ENCODE results near the gene ADAMTS2.

ADAMTS2 gene

DNA sequence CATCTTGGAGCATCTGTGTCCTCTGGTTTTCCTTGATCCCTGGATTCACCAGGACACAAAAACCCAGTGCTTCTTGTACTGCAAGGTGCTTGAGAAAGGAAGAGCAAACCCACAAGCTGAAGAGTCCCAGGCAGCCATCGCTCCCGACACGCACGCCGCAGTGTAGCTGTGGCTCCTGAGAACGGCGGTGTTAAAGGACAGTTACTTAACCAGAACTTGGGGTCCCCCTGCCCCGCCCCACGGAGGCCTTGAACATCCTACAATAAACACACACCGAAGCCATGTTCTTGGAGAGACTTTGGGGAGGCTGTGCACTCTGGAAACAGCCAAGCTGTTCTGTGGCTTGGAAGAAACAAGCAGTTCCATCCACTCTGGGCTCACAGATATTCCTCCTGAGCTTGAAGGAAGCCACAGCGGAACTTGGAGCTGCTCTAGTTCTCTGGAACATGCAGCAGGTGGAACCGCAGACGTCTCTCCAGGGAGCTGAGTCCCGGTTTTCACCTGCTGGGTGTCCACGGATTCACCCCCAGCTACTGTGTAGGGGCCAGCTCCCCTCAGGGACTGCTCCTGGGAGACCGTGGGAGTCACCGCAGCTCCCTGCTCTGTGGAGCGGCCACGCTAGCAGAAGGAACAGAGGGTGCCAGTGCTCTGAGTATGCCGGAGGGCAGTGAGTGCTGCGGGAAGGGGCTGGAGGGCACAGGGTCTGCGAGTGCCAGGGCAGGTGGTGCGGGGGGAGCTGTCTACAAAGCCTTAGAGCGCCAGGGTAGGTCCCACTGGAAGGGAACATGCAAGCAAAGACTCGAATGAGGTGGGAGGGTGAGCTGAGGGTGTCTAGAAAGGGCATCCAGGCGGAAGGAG, 107.3 kb downstream of the ADAMTS2 start:
- in situ Hi-C loops (cut with HindIII; ENCODE audit: low sequenced_read_pairs), result no loop called here

DNA sequence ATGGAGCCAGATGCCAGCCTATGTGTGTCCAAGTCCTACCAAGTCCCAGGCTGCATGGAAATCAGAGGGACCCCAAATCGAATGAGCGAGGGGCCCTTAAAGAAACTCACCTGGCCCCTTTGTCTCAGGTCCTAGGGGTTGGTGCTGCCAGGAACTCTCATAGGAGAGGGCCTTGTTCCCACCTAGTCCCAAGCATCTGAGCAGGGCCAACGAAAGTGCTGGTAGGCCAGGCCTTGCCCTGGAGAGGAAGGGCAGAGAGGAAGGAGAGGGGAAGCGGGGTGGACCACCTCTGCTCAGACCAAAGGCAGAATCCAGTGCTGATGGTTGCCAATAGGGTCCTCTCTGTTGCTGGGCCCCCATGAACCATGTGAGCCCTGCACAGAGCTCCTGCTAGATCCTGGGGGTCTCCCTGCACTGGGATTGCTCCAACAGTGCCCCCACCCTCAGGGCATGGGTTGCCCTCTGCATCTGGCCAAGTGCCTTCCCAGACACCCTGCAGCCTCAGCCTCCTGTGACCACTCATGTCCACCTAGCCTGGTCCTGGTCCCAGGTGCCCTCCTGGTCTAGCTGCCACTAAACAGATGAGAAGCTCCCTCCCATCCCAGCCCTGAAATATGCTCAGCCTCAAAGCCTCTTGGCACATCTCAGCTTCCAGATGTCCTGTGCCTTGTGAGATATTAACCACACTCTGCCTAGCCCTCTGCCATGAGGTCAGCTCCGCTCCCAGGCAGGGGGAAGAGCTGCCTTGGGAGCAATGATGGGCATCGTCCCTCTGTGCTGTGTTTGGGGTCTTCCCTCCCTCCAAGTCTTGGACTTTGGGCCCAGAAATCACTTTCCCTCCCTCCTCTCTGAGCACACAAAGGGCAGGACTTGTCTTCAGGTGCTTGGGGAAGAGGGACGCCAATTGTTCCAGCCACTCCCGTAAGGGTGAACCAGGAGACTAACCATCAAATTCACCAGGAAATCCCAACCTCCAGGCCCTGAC, 109.6 kb downstream of the ADAMTS2 start:
- in situ Hi-C loops (cut with HindIII; ENCODE audit: low sequenced_read_pairs), result no loop called here

DNA sequence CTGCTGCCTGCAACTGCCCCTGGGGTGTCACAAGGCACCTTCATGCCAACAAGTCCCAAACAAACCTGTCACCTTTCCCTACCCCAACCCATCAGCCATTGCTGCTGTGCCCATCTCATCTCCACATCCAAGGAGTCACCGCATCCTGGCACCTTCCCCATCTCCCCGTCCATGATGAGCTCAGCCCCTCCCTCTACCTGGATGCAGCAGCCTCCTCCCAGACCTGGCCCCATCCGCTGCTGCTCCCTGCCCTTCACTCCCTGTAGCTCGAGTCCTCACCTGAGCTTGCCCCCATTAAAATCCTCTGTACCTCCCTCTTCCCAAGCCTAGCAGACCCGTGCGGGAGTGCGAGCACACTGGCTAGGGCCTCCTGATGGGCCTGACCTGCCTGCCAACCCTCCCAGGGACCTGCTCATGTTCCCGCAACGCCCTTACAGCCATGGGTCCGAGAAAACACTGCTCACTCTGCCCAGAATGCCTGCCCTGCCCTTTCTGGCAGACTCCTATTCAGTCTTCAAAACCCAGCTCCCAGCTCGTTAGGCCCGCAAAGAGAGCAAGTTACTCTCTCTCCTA, 110.6 kb downstream of the ADAMTS2 start:
- in situ Hi-C loops (cut with HindIII; ENCODE audit: low sequenced_read_pairs), result no loop called here

DNA sequence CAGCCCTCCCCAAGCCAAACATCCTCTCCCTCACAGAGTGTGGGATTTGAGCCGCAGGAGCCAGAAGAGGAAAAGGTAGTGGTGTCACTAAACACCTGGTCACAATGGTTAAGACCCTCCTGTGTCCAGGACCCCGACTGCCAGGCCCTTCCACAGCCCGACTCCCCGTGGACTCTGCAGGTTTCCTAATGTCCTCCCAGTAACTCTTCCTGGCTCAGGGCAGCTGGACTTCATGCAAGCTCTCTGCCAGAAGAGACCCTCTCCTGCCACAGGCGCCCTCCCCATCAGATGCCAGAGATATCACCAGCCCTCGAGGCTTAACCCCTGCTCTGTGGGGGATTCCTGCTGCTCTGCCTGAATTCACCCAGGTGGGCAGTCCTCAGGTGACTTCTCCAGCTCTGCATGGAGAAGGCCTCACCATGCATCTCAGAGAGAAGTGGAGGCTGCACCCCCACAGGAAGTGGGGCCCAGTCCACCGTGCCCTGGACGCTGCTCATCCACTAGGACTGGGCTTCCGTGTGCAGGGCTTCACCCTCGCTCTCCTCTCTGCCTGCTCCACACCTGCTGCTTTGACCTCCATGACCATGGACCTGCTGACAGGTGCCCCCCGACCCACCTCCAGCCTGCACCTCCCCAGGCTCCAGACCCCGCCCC, 111.2 kb downstream of the ADAMTS2 start:
- in situ Hi-C loops (cut with HindIII; ENCODE audit: low sequenced_read_pairs), result no loop called here

DNA sequence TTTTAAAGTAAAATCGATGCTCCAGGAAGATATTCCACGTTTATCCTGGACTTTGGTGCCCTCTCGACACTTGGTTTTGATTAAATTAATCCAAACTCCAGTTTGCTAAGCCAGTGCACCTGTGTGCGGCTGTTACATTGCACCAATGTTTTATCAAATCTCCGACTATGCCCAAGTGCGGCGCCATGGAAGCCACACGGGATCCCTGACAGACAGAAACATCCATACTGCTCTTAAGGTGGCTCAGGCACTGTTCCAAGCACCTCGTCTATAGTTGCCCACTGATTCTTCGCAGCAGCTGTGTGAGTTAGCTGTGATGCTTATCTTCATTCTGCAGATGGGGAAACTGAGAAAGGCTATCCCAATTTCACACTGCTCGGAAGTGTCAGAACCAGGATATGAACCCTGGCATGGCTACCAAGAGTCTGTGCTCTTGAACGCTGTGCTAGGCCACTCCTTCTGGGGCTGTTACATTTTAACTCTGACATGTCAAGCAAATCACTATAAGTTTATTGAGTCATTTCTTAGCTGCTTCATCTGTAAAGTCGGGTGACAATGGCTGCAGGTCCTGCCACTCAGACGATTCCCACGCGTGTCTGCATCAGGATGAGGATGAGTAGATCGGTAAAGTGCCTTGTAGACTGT, 113.0 kb downstream of the ADAMTS2 start:
- in situ Hi-C loops (cut with HindIII; ENCODE audit: low sequenced_read_pairs), result no loop called here

DNA sequence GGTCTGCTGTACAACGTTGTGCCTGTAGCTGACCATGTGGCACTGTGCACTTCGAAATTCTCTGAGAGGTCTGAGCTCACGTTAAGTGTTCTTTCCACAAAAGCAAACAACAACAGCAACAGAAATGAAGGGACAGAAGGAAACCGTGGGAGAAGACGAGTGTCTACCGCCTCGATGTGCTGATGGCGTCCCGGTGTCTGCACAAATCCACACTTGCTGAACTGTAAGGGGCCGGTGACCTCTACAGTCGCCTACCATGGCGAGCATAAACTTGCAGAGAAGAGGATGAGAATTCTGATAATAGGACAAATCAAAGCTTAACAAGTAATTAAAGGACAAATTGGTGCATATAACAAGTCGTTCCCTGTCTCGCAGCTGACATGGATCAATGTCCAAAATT, 114.0 kb downstream of the ADAMTS2 start:
- in situ Hi-C loops (cut with HindIII; ENCODE audit: low sequenced_read_pairs), result no loop called here

DNA sequence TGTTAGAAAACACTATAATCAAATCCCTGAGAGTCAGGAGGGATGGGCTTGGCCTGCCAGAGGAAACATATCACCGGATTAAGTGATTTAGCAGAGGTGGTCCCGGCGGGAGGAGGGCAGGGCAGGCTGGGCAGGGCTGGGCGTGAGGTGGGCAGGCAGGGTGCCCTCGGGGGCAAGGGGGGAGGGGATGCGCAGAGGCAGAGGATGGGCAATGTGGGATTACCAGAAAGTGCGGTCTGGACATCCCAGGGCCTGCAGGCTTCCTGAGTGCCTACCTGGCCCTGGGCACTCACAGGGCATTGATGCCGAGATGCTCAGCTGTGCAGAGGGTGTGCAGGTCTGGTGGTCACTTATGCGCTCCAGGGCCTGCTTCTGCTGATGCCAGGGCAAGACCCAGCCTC, 115.2 kb downstream of the ADAMTS2 start:
- in situ Hi-C loops (cut with HindIII; ENCODE audit: low sequenced_read_pairs), result no loop called here

DNA sequence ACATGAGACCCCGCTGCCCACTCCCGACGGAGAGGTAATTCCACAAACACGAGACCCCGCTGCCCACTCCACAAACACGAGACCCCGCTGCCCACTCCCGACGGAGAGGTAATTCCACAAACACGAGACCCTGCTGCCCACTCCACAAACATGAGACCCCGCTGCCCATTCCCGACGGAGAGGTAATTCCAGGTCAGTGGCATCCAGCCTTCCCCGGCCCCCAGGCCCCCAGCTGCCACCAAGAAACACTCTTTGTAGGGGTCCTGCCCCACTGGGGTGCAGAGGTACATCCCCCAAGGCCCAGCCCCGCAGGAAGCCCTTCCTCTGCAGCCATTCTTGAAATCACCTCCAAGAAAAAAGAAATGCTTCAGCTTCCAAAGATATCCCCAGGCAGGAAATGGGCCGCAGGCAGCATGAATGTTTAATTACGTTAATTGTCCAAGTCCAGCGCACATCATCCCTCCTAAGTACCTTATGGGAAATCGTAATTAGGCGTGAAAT, 115.9 kb downstream of the ADAMTS2 start:
- in situ Hi-C loops (cut with HindIII; ENCODE audit: low sequenced_read_pairs), result no loop called here

DNA sequence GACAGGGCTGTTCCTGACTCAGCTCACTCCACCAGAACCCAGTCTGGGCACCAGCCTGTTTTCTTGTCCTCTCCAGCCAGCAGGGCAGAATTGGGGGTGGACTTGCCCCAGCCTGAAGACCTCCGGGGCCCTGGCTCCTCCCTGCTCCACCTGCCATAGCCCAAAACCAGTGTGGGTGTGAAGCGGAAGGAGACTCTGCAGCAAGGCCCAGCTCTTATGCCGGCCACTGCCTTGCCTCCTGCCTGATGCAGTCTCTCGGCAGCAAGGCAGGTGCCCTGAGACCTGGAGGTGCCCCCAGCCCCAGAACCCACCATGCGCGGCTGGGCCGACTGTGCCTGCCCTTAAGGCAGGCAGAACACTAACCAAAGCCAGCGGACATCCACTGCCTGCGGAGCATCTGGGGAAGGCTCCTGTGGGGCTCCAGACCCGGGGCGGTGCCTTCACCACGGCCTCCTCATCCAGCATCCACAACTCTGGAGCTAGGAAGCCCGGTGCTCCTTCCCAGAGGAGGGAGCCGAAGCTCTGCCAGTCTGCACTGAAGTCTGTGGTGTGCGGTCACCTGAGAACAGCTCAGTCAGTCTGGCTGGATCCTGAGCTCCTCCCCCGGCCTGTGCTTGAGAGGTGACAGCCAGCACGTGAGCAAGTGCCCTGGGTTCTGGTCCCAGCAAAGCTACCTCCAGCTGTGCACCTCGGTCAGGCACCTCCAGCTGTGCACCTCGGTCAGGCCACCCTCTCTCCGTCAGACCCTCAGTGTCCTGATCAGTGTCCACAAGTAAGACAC, 116.7 kb downstream of the ADAMTS2 start:
- in situ Hi-C loops (cut with HindIII; ENCODE audit: low sequenced_read_pairs), result no loop called here

DNA sequence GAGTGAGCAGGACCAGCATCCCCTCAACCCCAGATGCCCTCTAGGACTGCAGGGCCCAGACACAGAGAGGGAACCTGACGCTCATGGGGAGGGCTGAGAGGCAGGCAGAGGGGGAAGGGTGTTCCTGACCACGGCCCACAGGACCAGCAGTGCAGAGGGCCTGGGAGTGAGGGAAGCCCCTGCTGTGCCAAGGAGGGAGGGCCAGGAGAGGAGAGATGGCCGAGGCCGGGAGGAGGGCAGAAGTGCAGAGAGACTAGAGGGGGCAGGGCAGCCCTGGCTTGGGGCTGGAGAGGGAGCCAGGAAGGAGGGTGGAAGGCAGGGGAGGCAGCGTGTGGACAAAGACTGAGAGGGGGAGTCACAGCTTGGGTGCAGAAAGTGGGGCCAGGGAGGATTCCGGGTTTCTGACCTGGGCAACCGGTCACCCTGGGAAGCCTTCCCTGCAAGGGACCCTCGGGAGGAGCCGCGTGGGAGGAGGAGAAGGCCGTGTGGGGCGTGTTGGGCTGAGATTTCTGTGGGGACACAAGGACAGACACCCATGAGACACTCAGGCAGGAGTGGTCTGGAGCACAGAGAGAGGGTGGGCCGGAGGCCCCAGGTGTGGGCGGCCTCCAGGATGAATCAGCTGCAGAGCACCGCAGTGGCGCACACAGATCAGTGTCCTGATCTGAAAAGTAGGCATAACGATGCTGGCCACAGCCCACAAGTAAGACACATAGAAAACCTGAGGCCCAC, 117.5 kb downstream of the ADAMTS2 start:
- in situ Hi-C loops (cut with HindIII; ENCODE audit: low sequenced_read_pairs), result no loop called here

DNA sequence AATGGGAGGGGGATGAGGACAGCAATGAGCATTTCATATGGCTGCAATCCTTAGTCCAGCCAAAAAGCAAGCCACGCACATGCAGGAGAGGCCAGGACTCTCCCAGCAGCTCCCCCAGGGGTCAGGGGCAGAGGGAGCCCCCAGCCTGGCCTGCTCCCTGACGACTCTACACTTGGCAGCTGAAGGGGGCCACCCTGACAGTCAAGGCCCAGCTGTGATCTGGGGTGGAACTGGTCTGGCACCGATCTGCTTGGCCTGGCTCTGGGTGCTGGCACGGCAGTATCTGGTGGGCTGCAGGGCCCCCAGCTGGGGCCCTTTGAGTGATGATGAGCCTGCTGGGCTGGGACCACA, 118.1 kb downstream of the ADAMTS2 start:
- in situ Hi-C loops (cut with HindIII; ENCODE audit: low sequenced_read_pairs), result no loop called here

DNA sequence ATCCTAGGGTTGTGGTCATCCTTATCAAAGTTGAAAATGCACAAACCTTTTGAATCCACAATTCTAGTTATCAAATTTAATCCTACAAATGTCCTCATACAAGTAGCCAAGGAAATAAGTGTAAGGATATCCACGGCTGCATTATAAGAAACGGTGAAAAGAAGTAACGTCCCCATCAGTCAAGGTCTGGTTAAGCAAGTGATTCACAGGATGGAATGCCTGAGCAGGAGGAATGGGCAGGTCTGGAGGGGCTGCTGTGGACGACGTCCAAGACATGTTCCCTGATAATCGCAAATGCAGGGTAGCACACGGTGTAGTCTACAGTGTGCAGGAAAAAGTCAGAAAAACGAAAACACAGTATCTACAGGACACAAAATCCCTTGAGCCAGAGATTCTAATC, 118.6 kb downstream of the ADAMTS2 start:
- in situ Hi-C loops (cut with HindIII; ENCODE audit: low sequenced_read_pairs), result no loop called here

DNA sequence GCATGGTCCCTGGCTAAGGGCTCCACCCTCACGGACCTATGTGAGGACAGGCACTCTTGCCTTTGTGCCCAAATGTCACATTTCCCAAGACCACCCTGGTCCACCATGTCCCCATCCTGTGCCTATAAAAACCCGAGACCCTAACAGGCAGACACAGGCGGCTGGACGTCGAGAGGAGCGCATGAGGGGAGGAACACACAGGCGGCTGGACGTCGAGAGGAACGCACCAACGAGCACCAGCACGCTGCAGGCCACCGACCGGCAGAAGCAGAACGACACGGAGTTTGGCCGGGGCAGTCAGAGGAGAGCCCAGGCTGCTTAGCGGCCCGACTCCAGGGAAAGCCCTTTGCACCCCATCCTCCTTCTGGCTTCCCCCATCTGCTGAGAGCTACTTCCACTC, 119.9 kb downstream of the ADAMTS2 start:
- in situ Hi-C loops (cut with HindIII; ENCODE audit: low sequenced_read_pairs), result no loop called here

DNA sequence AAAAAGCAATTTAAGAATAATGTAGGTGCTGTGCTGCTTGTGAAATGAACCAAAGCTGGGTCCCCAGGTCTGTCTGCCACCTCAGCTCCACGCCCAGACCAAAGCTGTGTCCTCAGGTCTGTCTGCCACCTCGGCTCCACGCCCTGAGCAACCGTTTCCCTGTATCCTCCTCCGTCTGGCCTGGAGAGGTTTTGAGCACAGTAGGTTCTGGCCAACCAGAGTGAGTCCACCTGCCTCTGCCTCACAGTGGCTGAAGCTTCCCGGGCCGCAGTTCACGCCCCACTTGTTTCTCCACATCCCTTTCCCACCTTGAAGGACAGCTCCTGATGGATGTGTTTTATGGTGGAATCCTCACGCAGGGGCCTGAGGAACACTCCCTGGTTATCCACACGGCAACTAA, 120.5 kb downstream of the ADAMTS2 start:
- in situ Hi-C loops (cut with HindIII; ENCODE audit: low sequenced_read_pairs), result no loop called here

DNA sequence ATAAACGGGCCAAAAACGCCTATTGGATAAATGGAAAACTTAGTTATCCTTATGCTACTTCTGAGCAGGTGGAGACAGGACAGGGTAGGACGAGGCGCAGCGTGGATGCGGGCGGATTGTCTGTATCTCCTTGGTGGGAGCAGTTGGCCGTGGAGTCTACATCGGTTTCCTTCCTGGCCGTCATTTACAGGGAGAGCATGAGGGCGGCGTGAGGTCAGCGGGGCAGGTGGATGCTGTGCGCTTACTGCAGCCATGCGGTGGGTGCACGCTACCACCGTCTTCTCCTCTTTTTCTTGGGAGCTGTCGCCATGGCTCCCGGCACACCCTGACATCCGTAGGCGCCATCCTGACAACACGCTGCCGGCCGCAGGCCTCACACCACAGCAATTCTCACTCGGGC, 121.3 kb downstream of the ADAMTS2 start:
- in situ Hi-C loops (cut with HindIII; ENCODE audit: low sequenced_read_pairs), result no loop called here

DNA sequence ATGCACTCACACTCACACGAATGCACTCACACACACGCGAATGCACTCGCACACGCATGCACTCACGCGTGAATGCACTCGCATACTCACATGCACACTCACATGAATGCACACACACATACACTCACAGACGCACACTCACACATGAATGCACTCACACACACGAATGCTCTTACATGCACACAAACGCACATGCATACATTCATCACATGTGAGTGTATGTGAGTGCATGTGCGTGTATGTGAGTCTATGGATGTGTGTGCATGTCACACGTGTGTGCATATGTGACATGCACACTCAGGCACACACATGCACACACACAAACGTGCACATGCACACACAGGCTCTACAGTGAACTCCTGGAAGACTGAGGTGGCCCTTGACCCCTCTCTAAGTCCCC, 121.7 kb downstream of the ADAMTS2 start:
- in situ Hi-C loops (cut with HindIII; ENCODE audit: low sequenced_read_pairs), result no loop called here

DNA sequence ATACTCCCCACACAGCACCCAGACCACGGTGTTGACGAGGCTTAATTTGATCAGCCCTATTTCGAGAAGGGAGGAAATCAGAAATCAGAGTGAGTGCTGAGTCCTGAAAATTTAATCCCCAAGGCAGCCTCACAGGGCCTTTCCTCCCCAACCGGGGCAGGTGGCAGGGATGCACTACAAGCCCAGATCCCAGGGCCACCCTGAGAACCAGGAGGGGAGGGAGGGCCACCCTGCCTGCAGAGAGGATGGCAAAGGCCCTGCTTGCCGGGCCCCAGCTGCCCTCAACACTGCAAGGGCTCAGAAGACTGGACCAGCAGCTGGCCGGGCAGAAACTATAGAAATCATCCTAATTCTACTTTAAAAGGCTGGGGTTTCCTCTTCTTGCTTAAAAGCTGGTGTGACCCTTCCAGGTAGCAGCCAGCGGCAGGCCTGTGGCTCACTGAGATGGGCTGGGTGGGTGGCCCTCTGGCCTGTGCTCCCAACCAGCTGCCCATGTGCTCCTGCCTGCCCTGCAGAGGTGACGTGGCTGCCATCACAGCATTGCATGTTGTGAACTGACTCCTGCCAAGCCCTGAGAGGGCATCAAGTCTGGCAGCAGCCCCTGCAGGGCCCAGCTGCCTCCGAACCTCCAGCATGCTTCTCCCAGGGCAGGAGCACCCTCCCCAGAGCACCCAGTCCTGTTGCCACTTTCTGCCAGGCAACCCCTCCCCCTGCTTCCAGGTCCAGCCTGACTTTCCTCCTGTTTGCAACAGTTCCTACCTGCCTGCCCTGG, 122.8 kb downstream of the ADAMTS2 start:
- in situ Hi-C loops (cut with HindIII; ENCODE audit: low sequenced_read_pairs), result no loop called here

DNA sequence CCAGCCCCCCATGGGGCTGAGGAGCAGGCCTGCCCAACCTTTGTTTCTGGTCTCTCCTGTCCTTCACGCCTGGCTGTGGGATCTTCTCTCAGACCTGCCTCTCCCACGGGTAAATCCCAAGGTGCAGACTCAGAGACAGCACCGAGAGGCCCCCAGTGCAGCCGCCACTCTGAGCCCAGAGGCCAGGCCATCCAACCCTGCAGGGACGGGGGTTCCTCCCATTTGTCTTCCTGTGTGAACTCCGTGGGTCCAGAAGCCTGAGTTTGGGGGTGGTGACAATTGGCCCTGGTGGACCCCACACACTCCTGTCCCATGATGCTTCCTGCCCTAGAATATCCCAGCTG, 123.4 kb downstream of the ADAMTS2 start:
- in situ Hi-C loops (cut with HindIII; ENCODE audit: low sequenced_read_pairs), result no loop called here

All from DLD1 (cell line).